ENCODE data around the gene AKT3. TPM values are rescaled to one million over a fixed set of nuclear protein-coding genes. Genes with fewer than 3 reads are reported as not detected.

The AKT3 gene
- total and polyA plus RNA-seq, 2 of the 8 experiments (the other 6 are each of a cell fraction or from before 2014, with no cell fraction given): 6.0 to 36.4 TPM

DNA sequence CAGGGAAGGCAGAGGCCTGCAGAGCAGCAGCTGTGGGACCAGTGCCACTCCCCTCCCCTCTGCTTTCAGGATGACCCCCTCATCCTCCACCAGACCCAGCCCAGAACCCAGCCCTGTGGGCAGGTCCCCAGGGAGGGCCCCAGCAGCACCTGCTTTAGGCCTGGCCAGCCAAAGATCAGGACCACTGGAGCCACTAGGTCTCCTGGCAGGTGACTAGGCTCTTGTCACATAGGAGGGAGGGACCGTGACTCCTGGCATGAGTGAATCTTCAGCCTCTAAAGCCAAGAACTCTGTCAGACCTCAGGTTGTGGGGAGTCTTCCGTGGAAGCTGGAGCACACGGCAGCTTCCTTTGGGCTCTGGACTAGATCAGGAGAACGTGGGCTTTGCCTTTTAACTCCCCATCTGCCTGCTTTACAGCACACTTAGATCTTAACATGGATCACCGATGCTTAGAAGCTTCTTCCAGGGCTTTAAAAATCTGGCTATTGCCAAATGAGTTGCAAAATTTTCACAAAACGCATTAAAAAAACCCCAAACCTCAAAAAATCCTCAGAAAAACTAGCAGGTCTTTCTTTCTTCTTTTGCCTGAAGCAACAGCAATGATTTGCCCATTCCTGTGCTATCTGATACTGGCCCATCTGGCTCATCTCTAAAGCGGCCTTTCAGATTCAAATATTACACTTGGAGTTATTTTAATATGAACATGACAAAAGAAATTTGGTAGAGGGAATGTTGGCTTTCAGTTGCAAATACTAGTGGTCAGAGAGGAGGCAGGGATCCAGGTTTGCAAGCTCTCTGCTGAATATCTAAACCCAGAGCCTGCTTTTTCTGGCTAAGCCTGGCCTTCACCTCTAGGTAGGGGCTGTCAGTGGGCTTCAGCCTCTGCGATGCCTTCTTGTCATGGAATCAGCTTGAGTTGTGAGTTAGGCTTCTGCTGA is 359.0 kb downstream of the AKT3 start (continued):
- TF ChIP-seq PHF8 (conservative IDR thresholded peaks at IDR 0.05; ENCODE audit: low read depth, low read length): no peak
- no peak for TF ChIP-seq ASH2L (IDR thresholded peaks at IDR 0.05; ENCODE audit: low read length)
- TF ChIP-seq RNF2 (IDR thresholded peaks at IDR 0.05; ENCODE audit: borderline replicate concordance, low read depth, low read length, missing control alignments, poor library complexity, severe bottlenecking): no peak
- no peak for TF ChIP-seq KDM1A (IDR thresholded peaks at IDR 0.05; ENCODE audit: borderline replicate concordance, low read length)
- TF ChIP-seq GTF2F1 (IDR thresholded peaks at IDR 0.05; ENCODE audit: borderline replicate concordance, low read depth, low read length): no peak
- TF ChIP-seq TEAD4 (IDR thresholded peaks at IDR 0.05; ENCODE audit: low read depth, low read length): peak; percentile 20; the same call in 1 of the 2 replicates

Measured in H1 (cell line).